AG04449 (cell line): ENCODE results near the gene IREB2.
"Not testable (repeated sequence)": the region's sequence is repeated elsewhere in the genome, so short reads cannot be mapped to it uniquely, and the experiment has no call there.

Experiments
- CTCF ChIA-PET: fragments of 350-600 bp; formaldehyde crosslinking; extraction: SDS; loops from one replicate; lab custom pipeline; 2021; ENCODE audit warnings: antibody characterized with exemption; lab: Yijun Ruan, JAX
- POLR2A ChIA-PET: fragments of 400-600, 350-600 bp; formaldehyde crosslinking; extraction: SDS; loops from one replicate; lab custom pipeline; 2020; ENCODE audit warnings: antibody characterized with exemption, inconsistent platforms; lab: Yijun Ruan, JAX
- DNase-seq: peaks from one replicate; pipeline ENCODE4 v3.0.0-alpha.2; 2010; ENCODE audit warnings: low read depth, low spot score
- H3K4me3 ChIP-seq: 2 replicates; pipeline ENCODE4 v1.5.1; 2011; ENCODE audit warnings: low read depth, mild to moderate bottlenecking, control low read depth, low read length
- CTCF ChIP-seq: IDR thresholded peaks from one replicate; pipeline ENCODE4 v1.5.1; 2011; ENCODE audit warnings: mild to moderate bottlenecking, moderate library complexity, low read length, control low read depth, inconsistent platforms; ENCODE audit not compliant: insufficient read depth; ENCODE audit errors: missing control alignments

IREB2 gene

GRCh38 chr15:78432664-78433063 lies 5.4 kb upstream of the IREB2 start:
- no peak for TF ChIP-seq CTCF
- POLR2A ChIA-PET, result no interaction called here
- CTCF ChIA-PET, result interaction anchor here (1.0 to 8.6 kb wide), 3 partner anchors 10 to 324 kb away, joined by 3 to 81 read pairs (median 20); no protein-coding TSS in a partner anchor
- H3K4me3 ChIP-seq, result no peak overlapping the region
- DNase-seq, result no peak

GRCh38 chr15:78434134-78434533 lies 3.9 kb upstream of the IREB2 start:
- no peak overlapping the region for H3K4me3 ChIP-seq
- POLR2A ChIA-PET, result interaction anchor here (0.7 kb wide), 1 partner anchor 173 kb away, joined by 3 read pairs; no protein-coding TSS in a partner anchor

GRCh38 chr15:78434711-78435110 lies 3.3 kb upstream of the IREB2 start:
- CTCF ChIA-PET, result interaction anchor here (8.6 kb wide), 1 partner anchor 12 kb away, joined by 81 read pairs; no protein-coding TSS in a partner anchor
- H3K4me3 ChIP-seq, DNase-seq: not testable (repeated sequence)
- POLR2A ChIA-PET, result interaction anchor here (0.7 kb wide), 1 partner anchor 174 kb away, joined by 3 read pairs; no protein-coding TSS in a partner anchor

More at GRCh38 chr15:78434134-78434533, 3.9 kb upstream of the IREB2 start:
- DNase-seq, result no peak
- TF ChIP-seq CTCF, result no peak
- CTCF ChIA-PET, result interaction anchor here (1.3 to 8.6 kb wide), 2 partner anchors 11 to 19 kb away, joined by 4 to 81 read pairs; no protein-coding TSS in a partner anchor

GRCh38 chr15:78437107-78437761 lies 782 bp upstream of the IREB2 start:
- no peak for TF ChIP-seq CTCF
- H3K4me3 ChIP-seq, result peak overlapping the region; percentile 95
- POLR2A ChIA-PET, result interaction anchor here (0.6 to 1.8 kb wide), 9 partner anchors 24 to 1707 kb away, joined by 3 to 14 read pairs (median 3); partner anchors contain the start of genes PSMA4 and SKIC8
- CTCF ChIA-PET, result interaction anchor here (0.9 to 8.6 kb wide), 9 partner anchors 8 to 196 kb away, joined by 3 to 81 read pairs (median 5); no protein-coding TSS in a partner anchor
- no peak for DNase-seq

GRCh38 chr15:78438619-78439285 lies 736 bp downstream of the IREB2 start:
- CTCF ChIA-PET, result interaction anchor here (0.9 to 8.6 kb wide), 7 partner anchors 11 to 134 kb away, joined by 3 to 81 read pairs (median 5); no protein-coding TSS in a partner anchor
- no peak for DNase-seq
- peak overlapping the region; percentile 95 for H3K4me3 ChIP-seq
- peak; percentile 46 for TF ChIP-seq CTCF
- POLR2A ChIA-PET, result interaction anchor here (1.0 to 1.8 kb wide), 3 partner anchors 102 to 139 kb away, joined by 4 to 14 read pairs (median 9); partner anchors contain the start of genes PSMA4 and SKIC8

GRCh38 chr15:78440375-78441373 lies 2.7 kb downstream of the IREB2 start:
- H3K4me3 ChIP-seq, result no peak overlapping the region
- ChIA-PET POLR2A (no interaction called here), CTCF (interaction anchor here (0.5 to 8.6 kb wide), 5 partner anchors 12 to 327 kb away, joined by 3 to 81 read pairs (median 4); partner anchors contain the start of gene HYKK)
- no peak for DNase-seq
- TF ChIP-seq CTCF, result no peak
